SHP77 treated with DMSO at 0.1 percent for 48 hours (cell line): Measurements from ENCODE around the gene KLHL25.

Experiments used
- DNase-seq: peaks from one replicate; lab custom pipeline; 2025; lab: John Stamatoyannopoulos, UW

The KLHL25 gene

DNA sequence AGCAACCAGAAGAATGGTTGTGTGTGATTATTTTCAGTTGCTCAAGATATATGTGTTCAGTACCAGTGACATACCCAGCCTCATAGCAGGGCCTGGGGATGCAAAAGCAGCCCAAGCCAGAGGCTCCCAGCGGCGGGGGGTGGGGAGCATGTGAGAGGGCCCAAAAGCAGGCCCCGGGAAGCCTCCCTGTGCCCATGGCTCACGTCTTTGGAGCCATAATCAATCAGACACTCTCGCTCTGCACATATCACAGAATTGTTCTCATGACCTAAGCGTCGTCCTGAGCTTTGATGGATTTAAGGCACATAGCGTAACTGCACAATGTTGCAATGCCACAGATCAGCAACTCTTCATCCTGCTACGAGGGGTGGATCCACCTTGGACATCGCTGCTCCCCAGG, 20.8 kb downstream of the KLHL25 start:
- DNase-seq = no peak

- DNase-seq = no peak
Observed at GRCh38 chr15:85773249-85773648, 21.5 kb downstream of the KLHL25 start.

DNA sequence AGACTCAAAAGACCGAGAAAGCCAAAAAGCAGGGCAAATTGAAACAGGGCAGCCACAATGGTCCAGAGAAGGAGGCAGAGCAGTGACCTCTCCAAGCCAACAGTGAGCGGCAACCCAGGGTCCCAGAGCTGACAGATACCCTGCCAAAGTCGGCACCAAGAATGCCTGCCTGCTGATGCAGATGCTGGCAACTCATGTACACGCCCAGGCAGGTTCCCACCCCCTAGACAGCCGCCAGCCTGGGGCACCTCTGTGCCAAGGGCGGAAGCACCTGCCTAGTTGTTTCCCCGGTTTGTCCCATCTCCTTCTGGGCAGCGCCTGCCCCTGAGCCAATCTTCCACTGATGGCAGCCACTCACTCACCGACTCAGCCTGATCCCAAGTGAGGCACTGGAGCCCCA, 22.1 kb downstream of the KLHL25 start:
- no peak for DNase-seq

GRCh38 chr15:85771781-85772445, 22.8 kb downstream of the KLHL25 start:
- DNase-seq = no peak

GRCh38 chr15:85771271-85771670, 23.5 kb downstream of the KLHL25 start:
- DNase-seq = no peak

DNA sequence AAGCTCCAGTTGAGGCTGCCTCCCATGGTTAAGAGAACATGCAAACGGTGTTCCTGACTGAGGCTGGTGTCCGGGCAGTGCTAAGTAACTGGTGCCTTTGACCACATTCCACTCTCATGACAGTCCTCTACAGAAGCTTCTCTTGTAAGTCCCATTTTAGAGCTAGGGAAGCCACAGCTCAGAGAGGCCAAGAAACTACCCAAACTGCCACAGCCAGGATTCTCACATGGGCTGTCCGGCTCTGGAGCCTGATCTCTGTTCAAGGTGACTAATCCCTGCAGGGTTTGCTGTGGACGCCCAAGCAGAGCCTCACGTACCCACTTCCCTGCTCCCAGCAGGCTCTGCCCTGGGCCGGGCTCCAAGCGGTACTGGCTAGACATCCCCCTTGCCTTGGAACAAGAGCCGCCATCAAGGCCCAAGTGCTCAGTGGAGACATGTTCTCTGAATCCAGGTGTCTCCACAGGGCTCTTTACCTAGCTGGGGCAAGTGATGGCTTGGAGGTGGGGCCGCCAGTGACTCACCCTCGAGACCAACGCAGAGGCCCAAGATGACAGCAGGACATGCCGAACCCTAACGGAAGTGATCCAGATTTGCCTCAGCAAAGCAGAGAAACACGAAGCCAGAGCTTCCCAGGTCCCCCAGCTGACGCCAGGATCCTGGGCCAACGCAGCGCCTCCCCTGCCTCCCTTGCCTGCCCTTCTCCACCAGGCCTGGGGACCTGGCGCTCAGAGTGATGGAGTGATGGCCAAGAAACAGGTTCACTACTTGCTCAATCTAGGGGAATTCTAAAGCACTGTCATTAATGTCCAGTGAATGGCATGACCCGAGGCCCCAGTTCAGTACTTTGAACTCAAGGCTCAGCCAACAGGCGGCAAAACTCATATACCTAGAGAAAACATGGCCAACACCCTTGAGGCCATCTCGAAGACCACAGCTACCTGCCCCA, 24.4 kb downstream of the KLHL25 start:
- no peak for DNase-seq

- no peak for DNase-seq
Observed at GRCh38 chr15:85769182-85769900, 25.4 kb downstream of the KLHL25 start.

DNA sequence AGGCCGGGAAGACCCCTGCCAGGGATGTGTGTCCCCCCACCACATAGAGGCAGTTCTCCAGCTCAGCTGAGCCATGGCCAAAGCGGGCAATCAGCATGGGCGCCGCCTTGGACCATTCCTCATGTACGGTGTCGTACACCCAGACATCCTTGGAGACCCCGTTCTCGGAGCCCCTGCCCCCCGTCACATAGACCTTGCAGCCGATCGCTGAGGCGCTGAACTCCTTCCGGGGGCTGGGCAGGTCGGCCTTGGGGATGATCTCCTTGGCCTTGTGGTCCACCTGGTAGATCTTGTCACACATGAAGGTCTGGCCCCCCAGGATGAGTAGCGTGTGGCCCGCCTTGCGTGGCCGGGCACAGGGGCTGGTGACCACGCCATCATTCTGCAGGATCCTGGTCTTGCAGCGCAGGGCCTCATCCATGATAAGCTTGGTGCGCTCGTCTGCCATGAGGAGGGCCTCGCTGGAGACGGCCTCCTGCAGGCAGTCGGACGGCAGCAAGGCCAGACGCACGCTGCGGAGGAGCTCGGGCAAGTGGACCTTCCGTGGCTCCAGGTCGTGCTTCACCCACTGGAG, 26.0 kb downstream of the KLHL25 start:
- DNase-seq = no peak

DNA sequence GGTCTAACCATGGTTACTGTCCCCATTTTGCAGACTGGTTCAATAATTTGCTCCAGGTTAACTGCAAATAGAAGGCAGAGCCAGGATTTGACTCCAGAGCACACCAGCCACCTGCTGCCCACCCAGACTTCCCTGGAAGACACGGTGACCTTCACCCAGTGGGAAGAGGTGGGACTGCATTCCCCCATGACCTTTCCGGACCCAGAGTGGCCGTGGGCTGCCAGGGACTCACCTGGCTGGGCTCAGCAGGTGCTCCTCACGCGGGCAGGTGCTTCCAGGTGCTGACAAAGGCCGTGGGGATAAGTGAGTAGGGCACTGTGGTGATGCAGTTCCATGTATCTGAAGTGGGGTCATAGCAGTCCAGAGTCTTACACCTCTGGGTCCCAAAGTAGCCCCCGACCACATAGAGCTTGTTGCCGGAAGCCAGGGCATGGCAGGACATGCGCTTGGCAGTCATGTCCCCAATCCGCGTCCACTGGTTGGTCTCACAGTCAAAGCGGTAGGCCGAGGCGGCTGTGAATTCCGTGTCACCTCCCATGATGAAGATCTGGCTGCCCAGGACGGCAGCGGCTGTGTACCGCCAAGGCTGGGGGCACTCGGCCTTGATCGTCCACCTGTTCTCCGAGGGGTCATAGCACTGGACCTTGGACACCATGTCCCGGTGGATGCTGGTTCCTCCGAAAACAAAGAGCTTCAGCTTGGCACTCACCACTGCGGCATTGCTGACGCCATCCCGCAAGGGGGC, 26.8 kb downstream of the KLHL25 start:
- DNase-seq = no peak

DNA sequence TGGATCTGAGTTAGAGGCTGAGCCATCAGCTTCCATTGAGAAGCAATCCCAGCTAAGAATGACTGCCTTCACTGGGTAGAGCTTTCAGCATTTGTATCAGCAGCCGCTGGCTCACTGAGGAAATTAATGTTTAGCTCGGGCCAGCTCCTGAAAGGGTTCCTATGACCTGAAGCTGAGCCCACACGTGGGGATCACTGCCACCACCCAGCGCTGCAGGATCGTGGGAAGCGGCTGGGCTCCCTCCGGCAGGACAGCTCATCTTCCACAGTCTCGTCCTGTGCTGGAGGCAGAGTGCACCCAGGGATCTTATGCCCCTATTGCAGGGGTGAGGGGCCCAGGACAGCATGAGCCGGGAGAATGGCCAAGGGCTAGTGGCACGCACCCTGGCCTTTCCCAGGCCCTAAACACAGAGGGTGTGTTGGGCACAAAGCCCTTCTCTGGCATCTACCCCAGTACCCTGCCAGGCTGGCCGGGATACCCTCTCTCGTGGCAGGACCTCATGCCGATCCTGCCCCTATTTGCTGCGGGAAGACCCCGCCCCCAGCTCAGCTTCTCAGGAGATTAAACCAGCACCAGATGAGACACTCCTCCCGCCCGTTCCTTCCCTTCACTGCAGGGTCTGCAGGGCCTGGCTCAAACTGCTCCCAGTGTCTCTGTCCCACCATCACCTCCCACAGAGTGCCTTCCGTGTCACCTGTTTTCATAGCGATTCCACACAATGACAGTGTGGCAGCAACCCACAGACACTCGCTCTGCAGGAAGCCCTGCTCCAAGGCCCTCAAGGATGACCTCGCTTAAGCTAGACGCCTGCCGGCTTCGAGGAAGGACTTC, 28.5 kb downstream of the KLHL25 start:
- no peak for DNase-seq

- DNase-seq = no peak
Observed at GRCh38 chr15:85764649-85765277, 30.0 kb downstream of the KLHL25 start.

GRCh38 chr15:85763673-85764633, 30.8 kb downstream of the KLHL25 start:
- DNase-seq = no peak

DNA sequence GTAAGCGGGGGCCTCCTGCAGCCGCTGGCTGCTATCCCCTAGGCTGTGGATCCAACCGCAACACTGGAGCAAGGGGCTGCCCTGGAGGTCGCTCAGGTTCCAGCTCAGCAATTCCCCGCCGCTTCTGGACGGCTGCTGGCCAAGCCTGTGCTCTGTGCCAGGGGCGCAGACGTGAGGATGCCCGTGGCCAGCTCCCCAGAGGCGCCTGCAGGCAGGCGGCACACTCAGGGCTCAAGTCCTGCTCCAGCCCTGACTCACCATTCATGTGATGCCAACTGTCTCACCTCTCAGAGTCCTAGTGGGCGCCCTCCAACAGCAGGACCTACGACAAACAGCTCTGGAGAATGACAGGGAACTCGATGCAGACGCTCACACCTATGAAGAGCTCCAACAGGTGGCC, 31.6 kb downstream of the KLHL25 start:
- no peak for DNase-seq

GRCh38 chr15:85762756-85763127, 32.0 kb downstream of the KLHL25 start:
- DNase-seq = no peak

GRCh38 chr15:85762039-85762755, 32.5 kb downstream of the KLHL25 start:
- no peak for DNase-seq

- DNase-seq = no peak
Observed at GRCh38 chr15:85761635-85762034, 33.1 kb downstream of the KLHL25 start.

DNA sequence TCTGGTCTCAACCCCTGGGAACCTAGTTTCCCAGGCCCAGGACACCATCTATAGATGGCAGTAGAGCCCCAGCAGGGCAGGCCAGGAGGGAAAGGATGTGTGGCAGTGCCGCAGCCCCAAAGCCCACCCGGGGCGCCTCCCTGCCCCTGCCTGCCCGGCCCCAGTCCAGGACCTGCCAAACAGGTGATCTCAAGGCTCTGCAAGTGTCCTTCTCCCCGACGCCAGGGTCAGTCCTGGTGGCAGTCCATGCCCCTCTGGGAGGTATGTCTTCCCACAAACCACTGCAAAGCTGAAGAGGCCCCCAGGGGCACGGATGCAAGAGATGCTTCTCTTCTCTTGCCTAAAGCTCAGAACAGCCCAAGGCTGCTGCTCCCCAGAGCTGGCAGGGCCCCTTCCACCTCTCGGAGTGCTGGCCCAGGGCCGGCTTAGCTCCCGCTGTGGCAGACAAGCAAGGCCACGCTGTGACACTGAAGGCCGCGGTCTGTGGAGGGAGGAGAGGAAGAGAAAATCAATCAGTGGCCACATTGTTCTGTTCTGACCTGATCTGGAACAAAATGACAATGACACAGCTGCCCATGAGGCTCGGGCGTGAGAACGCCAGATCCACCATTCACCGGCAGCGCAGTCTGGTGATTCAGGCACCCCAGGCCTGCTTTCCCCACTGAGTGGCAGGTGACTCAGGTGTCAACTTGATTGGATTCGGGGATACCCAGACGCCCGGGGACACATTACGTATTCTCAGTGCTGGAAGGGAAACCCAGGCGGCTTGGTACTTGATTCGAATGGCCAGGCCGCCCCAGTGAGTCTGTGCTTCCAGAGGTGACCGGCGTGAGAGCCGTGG, 34.0 kb downstream of the KLHL25 start:
- DNase-seq = no peak

DNA sequence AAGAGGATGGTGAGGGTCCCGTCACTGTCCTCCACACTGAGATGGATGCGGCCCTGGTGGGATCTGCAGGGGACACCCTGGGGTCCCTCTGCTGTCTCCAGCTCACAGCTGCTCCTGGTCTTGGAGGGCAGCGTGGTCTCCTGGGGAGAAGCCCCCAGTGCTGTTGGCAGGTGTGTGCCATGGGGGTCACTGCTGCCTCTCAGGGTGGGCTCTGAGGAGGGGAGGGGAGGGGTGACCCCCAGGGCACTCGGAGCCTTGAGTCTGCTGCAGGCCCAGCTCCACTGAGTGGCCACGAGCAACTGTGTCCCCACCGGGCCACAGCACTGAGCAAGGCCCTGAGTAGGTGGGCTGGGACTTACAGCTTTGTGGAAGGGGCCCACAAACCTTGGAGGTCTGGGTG, 34.7 kb downstream of the KLHL25 start:
- DNase-seq = no peak
